HG02840 (cell line): Measurements from ENCODE around the gene RBMY1B.
"Not testable (repeated sequence)": the region's sequence is repeated elsewhere in the genome, so short reads cannot be mapped to it uniquely, and the experiment has no call there.

Experiments used
- ATAC-seq: cut with Tn5 transposase; IDR thresholded peaks from one replicate; pipeline ENCODE4 v1.9.1; 2021; ENCODE audit warnings: mild to moderate bottlenecking, moderate library complexity, moderate number of reproducible peaks; ENCODE audit not compliant: unreplicated experiment, low FRiP score

The RBMY1B gene

GRCh38 chrY:21511038-21511437, at the start of gene RBMY1B:
Gene RBMY1B (plus strand): TSS chrY:21511338. CDS start chrY:21513351, 2,013 bp downstream.
- ATAC-seq, result not testable (repeated sequence)

GRCh38 chrY:21462915-21463314, 48.2 kb upstream of the RBMY1B start:
- not testable (repeated sequence) for ATAC-seq

GRCh38 chrY:21482967-21483366, 28.2 kb upstream of the RBMY1B start:
- no peak for ATAC-seq

GRCh38 chrY:21534579-21534978, 23.4 kb downstream of the RBMY1B start, which contains the start of gene RBMY1A1:
Gene RBMY1A1 (plus strand): TSS chrY:21534879. CDS start chrY:21536892, 2,013 bp downstream.
- not testable (repeated sequence) for ATAC-seq

- ATAC-seq, result not testable (repeated sequence)
Observed at GRCh38 chrY:21559316-21559984, 48.3 kb downstream of the RBMY1B start.
